ENCODE measurements around the gene CCND1. TPM values are rescaled to one million over a fixed set of nuclear protein-coding genes. Genes with fewer than 3 reads are reported as not detected.

CCND1 gene
- total RNA-seq, 1 experiment from 2014 or later, result 346 TPM

DNA sequence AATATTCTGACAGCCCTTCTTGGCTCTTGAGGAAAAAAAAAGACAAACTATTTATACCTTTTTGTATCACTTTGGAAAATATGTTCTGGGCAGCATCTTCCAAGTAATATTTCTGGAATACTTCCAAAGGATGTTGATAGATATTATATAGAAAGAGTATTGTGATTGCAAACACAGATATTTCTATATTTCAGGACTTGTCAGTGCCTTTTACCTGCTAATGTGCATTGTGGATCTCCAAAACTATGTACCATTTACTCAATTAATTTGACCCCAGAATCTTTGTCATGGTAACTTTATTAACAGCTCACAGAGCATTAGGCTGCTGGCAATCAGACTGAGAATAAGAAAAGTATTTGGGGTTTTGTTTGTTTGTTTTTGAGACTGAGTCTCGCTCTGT, 16.7 kb upstream of the CCND1 start:
- Histone ChIP-seq H3F3A (ENCODE audit: insufficient read depth, low read depth) (no peaks in the 10 kb centered on the region; the same call in 1 of the 2 replicates), H3K9me3 (ENCODE audit: insufficient read depth, low read depth) (no peaks in the 10 kb centered on the region), H2AFZ (no peak overlapping the region), H3K27ac (no peak overlapping the region), H3K9me2 (ENCODE audit: insufficient read depth) (no peaks in the 10 kb centered on the region), H3K27me3 (ENCODE audit: insufficient read depth, low read depth) (no peaks in the 10 kb centered on the region), H3K79me2 (ENCODE audit: low read depth) (no peaks in the 10 kb centered on the region), H3K4me2 (no peak overlapping the region), H3K4me3 (no peak overlapping the region), H4K20me1 (ENCODE audit: insufficient read depth) (no peaks in the 10 kb centered on the region), H3K36me3 (ENCODE audit: low read depth) (no peaks in the 10 kb centered on the region), H3K4me1 (replicated peaks; ENCODE audit: insufficient read depth) (no peaks in the 10 kb centered on the region)
- intact Hi-C loops (cut with micrococcal nuclease; ENCODE audit: unreplicated experiment), result no loop called here
- TF ChIP-seq, protein P1, sequence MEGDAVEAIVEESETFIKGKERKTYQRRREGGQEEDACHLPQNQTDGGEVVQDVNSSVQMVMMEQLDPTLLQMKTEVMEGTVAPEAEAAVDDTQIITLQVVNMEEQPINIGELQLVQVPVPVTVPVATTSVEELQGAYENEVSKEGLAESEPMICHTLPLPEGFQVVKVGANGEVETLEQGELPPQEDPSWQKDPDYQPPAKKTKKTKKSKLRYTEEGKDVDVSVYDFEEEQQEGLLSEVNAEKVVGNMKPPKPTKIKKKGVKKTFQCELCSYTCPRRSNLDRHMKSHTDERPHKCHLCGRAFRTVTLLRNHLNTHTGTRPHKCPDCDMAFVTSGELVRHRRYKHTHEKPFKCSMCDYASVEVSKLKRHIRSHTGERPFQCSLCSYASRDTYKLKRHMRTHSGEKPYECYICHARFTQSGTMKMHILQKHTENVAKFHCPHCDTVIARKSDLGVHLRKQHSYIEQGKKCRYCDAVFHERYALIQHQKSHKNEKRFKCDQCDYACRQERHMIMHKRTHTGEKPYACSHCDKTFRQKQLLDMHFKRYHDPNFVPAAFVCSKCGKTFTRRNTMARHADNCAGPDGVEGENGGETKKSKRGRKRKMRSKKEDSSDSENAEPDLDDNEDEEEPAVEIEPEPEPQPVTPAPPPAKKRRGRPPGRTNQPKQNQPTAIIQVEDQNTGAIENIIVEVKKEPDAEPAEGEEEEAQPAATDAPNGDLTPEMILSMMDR (conservative IDR thresholded peaks at IDR 0.05), result no peak
- no peak for TF ChIP-seq EZH2 (IDR thresholded peaks at IDR 0.05; ENCODE audit: low read depth)
- ChIA-PET CTCF (no interaction called here), POLR2A (ENCODE audit: unreplicated experiment) (no interaction called here)
- no peak for DNase-seq
- BruUV-seq (replicated peaks), result no TSS peak

DNA sequence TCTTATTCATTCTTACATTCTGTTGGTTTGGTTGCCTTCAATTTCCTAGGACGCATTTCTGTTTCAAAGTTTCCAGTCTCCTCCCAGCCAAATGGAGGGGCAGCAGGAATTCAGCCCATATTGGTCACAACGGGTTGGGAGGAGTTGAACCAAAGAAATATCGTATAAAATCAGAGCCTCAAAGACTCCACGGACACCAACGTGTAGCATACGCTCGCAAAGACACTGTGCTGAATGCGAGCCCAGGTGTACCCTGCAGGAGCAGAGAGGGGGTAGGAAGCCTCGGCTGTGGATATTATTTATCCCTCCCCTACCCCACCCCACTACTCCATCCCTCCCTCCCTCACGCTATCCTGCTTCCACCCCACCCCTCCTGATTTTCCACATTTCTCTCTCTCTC, 15.5 kb upstream of the CCND1 start:
- Histone ChIP-seq H4K20me1 (ENCODE audit: insufficient read depth) (no peaks in the 10 kb centered on the region), H3K27me3 (ENCODE audit: insufficient read depth, low read depth) (no peaks in the 10 kb centered on the region), H3K4me1 (replicated peaks; ENCODE audit: insufficient read depth) (no peaks in the 10 kb centered on the region), H3K9me3 (ENCODE audit: insufficient read depth, low read depth) (peaks cover 9% of the 10 kb centered on the region; the same call in 1 of the 2 replicates), H3K4me2 (no peak overlapping the region), H3F3A (ENCODE audit: insufficient read depth, low read depth) (no peaks in the 10 kb centered on the region; the same call in 1 of the 2 replicates), H3K79me2 (ENCODE audit: low read depth) (no peaks in the 10 kb centered on the region), H3K36me3 (ENCODE audit: low read depth) (no peaks in the 10 kb centered on the region), H3K27ac (no peak overlapping the region), H3K4me3 (no peak overlapping the region), H2AFZ (no peak overlapping the region), H3K9me2 (ENCODE audit: insufficient read depth) (no peaks in the 10 kb centered on the region)
- TF ChIP-seq, protein P1 (conservative IDR thresholded peaks at IDR 0.05), result no peak
- no peak for TF ChIP-seq EZH2 (IDR thresholded peaks at IDR 0.05; ENCODE audit: low read depth)
- ChIA-PET CTCF (no interaction called here), POLR2A (ENCODE audit: unreplicated experiment) (no interaction called here)
- BruUV-seq (replicated peaks), result no TSS peak
- no peak for DNase-seq
- intact Hi-C loops (cut with micrococcal nuclease; ENCODE audit: unreplicated experiment), result no loop called here

DNA sequence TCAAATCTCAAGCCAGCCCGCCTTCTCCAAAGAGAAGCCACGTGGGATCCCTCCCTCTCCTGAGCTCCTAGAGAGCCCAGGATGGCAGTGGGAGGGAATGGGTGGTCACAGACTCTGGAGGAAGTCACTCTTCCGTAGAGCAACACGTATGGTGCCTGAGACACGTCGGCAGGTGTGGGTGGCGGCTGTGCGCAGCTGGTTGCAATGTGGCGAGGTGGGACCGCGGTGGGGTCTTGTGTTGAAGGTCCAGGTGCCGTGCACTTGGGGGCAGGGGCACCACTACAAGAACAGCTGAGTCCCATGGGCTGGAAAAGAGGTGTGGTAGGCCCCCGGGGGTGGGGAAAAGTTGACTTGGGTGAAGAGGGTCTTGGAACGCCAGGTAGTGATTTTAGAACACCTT, 13.4 kb upstream of the CCND1 start:
- intact Hi-C loops (cut with micrococcal nuclease; ENCODE audit: unreplicated experiment), result no loop called here
- Histone ChIP-seq H3K27me3 (ENCODE audit: insufficient read depth, low read depth) (no peaks in the 10 kb centered on the region), H3K4me2 (no peak overlapping the region), H3K9me2 (ENCODE audit: insufficient read depth) (no peaks in the 10 kb centered on the region), H4K20me1 (ENCODE audit: insufficient read depth) (no peaks in the 10 kb centered on the region), H3K27ac (no peak overlapping the region), H3K36me3 (ENCODE audit: low read depth) (no peaks in the 10 kb centered on the region), H3F3A (ENCODE audit: insufficient read depth, low read depth) (no peaks in the 10 kb centered on the region; the same call in 1 of the 2 replicates), H2AFZ (no peak overlapping the region), H3K79me2 (ENCODE audit: low read depth) (no peaks in the 10 kb centered on the region), H3K4me1 (replicated peaks; ENCODE audit: insufficient read depth) (no peaks in the 10 kb centered on the region), H3K9me3 (ENCODE audit: insufficient read depth, low read depth) (peaks cover 9% of the 10 kb centered on the region; the same call in 1 of the 2 replicates), H3K4me3 (no peak overlapping the region)
- ChIA-PET POLR2A (ENCODE audit: unreplicated experiment) (no interaction called here), CTCF (no interaction called here)
- TF ChIP-seq, protein P1 (conservative IDR thresholded peaks at IDR 0.05), result no peak
- TF ChIP-seq EZH2 (IDR thresholded peaks at IDR 0.05; ENCODE audit: low read depth), result no peak
- DNase-seq, result no peak
- no TSS peak for BruUV-seq (replicated peaks)

All from PC-9 (cell line).